AG10803 (cell line): ENCODE data around the gene WRNIP1.

ENCODE experiments used
- DNase-seq: peaks from one replicate; pipeline ENCODE4 v3.0.0; 2010; ENCODE audit warnings: low read depth
- H3K4me3 ChIP-seq: 2 replicates; pipeline ENCODE4 v1.5.1; 2011; ENCODE audit warnings: mild to moderate bottlenecking, low read length, control low read depth
- CTCF ChIP-seq: conservative IDR thresholded peaks from 2 replicates; pipeline ENCODE4 v1.5.1; 2011; ENCODE audit warnings: mild to moderate bottlenecking, low read length, control low read depth, inconsistent platforms

The WRNIP1 gene

GRCh38 chr6:2786269-2786668, 21.1 kb downstream of the WRNIP1 start:
- no peak for DNase-seq
- TF ChIP-seq CTCF, result no peak
- no peak overlapping the region for H3K4me3 ChIP-seq

- TF ChIP-seq CTCF, result peak; percentile 89
- peak; percentile 91 for DNase-seq
- peak overlapping the region; percentile 29 for H3K4me3 ChIP-seq
Observed at GRCh38 chr6:2790588-2791449, 25.6 kb downstream of the WRNIP1 start.

- TF ChIP-seq CTCF, result no peak
- no peak for DNase-seq
- H3K4me3 ChIP-seq, result no peak overlapping the region
Observed at GRCh38 chr6:2791450-2791974, 26.3 kb downstream of the WRNIP1 start.

GRCh38 chr6:2792330-2793110, 27.3 kb downstream of the WRNIP1 start:
- no peak overlapping the region for H3K4me3 ChIP-seq
- DNase-seq, result peak; percentile 37
- no peak for TF ChIP-seq CTCF

- no peak for TF ChIP-seq CTCF
- H3K4me3 ChIP-seq, result no peak overlapping the region
- DNase-seq, result peak; percentile 19
Observed at GRCh38 chr6:2793534-2794151, 28.4 kb downstream of the WRNIP1 start.

GRCh38 chr6:2794171-2794730, 29.1 kb downstream of the WRNIP1 start:
- no peak for TF ChIP-seq CTCF
- H3K4me3 ChIP-seq, result no peak overlapping the region
- no peak for DNase-seq
